Kidney tubule cell (primary cell): ENCODE results near the gene FEZF1.

Experiments used
- DNase-seq: peaks from one replicate; pipeline ENCODE4 v3.0.0-alpha.2; 2018; ENCODE audit warnings: low spot score

The FEZF1 gene

DNA sequence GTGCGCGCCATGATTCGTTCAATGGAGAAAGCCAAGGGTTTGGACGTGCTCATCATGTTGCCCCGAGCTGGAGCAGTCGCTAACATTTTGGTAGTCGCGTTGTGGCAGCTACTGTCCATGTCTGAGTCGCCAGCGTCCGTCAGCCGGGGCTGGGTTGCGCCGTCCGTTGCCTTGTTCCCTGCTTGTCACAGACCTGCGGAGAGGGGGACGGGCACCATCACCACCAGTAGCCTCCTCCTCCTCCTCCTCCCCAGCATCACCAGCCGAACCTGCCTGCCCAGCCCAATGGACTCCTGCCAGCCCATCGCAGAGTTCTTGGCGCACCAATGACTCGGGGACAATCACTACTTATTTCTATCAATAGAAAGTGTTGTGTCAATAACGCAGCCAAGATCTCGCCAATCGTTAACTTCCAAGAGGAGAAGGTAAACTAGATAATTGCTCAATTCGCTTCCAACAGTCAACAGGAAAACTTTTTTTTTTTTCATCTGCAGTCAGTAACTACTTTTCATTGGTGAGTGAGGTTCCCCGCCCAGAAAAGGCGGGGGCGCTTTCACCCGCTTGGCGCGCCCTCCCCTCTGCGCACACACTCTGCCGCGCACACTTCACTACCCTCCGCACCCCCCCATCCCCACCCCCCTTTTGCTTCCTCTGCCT is at the start of gene FEZF1:
Gene FEZF1 (minus strand): TSS at position 432 of the 657 bp plus-strand sequence. CDS start 313 bp downstream, at position 119.
- no peak for DNase-seq

GRCh38 chr7:122352454-122352853 is 47.9 kb upstream of the FEZF1 start:
- DNase-seq = no peak

DNA sequence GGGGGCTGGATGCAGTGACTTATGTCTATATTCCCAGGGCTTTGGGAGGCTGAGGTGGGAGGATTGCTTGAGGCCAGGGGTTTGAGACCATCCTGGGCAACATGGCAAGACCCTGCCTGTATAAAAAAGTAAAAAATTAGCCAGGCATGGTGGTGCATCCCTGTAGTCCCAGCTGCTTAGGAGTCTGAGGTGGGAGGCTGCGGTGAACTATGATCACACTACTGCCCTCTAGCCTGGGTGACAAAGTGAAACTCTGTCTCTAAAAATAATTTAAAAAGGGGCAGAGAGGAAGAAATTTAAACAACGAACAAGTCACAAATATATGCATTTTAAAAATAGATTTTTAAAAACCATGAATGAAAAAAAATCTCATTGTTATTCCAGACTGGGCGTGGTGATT is 46.2 kb upstream of the FEZF1 start:
- DNase-seq = no peak

DNA sequence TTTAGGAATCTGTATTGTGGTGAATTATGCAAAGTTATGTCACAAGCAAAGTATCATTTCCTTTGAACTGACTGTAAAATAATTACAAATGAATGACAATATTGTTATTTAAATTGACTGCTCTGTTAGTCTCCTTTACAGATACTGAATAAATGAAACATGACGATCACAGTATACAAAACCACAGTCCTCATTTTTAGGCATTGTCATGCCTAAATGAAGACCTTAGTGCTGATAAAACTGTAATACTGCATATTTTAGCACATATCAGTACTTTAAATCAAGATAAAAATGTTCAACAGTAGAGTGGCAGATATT is 39.7 kb upstream of the FEZF1 start:
- DNase-seq = no peak

DNA sequence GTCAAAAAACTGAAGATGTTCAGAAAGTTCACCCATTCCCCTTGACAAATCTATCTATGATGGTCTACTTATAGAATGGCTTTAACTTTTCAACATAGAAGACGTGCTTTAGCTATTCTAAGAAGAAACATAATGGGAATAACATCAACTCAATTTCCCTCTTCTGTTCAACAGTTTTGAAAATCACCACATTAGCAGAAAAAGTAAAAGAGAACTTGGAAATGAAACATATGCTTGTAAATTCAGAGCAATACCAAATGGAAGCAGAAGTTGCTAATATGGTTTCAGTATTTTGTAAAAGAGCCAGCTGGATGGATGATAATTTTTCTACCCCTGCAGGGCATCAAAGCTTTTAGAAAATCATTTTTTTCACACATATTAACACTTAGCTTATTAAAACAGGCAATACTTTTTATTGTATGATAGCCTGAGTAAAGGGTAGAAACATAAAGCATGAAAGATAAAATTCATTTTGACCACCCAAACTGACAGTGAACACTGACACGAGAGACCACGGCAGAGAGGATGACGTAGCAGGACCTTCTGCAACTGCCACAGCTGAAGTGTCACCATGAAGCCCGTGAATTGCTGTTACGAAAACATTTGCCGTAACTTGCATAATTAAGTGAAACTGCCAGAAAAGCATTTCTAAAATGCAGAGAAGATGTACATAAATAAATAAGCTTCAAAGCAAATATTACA is 39.2 kb upstream of the FEZF1 start:
- no peak for DNase-seq

- DNase-seq = no peak
Observed at GRCh38 chr7:122340427-122340826, 35.9 kb upstream of the FEZF1 start.

DNA sequence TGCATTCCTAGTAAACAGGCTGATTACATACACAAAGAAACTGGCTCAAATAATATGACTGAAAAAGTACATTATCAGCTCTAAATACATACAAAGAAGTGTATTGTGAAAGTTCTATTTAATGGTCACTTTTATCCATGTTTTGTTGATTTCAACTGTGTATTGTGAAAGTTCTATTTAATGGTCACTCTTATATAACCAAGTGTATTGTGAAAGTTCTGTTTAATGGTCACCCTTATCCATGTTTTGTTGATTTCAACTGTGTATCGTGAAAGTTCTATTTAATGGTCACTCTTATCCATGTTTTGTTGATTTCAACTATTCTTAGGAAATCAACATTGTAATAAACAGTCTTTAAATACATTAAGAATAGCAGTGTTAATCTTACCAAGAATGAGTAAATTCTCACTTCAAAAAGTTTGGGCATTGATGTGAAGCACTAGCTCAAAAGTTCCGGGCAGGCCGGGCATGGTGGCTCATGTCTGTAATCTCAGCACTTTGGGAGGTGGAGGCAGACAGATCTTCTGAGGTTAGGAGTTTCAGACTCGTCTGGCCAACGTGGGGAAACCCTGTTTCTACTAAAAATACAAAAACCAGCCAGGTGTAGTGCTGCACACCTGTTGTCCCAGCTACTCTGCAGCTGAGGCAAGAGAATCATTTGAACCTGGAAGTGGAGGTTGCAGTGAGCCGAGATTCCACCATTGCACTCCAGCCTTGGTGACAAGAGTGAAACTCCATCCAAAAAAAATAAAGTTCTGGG is 34.8 kb upstream of the FEZF1 start:
- no peak for DNase-seq

- no peak for DNase-seq
Observed at GRCh38 chr7:122337011-122337410, 32.5 kb upstream of the FEZF1 start.

DNA sequence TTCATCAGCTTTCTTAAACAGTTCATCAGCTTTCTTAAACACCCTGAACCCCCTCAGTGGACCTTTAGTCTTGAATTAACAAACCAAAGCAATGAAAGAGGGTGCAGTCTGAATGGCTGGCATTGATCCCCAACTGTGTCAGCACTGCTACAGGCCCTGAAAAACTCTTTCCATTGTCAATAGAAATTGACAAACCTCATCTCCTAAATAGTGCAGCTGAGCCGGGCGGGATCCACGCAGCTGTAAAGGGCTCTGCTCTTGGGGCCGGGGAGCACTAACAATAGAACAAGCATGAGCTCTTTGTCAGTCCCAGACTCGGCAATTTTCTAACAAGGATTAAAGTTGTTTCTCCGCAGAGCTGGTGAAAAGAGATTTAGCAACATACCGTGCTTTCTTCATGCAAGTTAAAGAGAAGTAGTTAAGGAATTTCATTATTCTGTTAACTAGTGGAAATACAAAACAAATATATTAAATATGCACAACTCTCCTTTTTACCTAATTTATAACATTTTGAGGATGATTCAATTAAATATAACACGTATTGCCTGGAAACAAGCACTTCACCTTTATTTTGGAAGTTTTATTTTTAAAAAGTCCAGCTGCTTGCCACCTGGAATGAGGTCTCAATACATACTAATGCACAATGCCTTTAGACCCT is 24.7 kb upstream of the FEZF1 start:
- no peak for DNase-seq

DNA sequence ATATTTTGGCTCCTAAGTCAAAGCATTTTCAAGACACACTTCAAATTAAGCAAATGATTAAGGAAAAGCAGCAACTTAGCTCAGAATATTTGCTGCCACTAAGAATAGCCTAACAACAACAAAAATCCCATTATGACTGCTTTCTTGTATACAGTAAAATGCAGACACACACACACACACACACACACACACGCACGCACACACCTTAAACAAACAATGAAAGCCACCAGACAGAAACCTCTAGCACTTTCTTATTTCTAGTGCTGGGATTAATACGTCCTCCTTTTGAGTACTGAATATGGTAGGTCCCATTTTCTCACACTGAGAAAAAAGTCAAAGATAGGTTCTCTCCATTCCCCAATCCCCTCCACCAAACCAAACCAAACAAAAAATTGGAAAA is 23.4 kb upstream of the FEZF1 start:
- no peak for DNase-seq

GRCh38 chr7:122316467-122317388 is 12.2 kb upstream of the FEZF1 start:
- DNase-seq = no peak

DNA sequence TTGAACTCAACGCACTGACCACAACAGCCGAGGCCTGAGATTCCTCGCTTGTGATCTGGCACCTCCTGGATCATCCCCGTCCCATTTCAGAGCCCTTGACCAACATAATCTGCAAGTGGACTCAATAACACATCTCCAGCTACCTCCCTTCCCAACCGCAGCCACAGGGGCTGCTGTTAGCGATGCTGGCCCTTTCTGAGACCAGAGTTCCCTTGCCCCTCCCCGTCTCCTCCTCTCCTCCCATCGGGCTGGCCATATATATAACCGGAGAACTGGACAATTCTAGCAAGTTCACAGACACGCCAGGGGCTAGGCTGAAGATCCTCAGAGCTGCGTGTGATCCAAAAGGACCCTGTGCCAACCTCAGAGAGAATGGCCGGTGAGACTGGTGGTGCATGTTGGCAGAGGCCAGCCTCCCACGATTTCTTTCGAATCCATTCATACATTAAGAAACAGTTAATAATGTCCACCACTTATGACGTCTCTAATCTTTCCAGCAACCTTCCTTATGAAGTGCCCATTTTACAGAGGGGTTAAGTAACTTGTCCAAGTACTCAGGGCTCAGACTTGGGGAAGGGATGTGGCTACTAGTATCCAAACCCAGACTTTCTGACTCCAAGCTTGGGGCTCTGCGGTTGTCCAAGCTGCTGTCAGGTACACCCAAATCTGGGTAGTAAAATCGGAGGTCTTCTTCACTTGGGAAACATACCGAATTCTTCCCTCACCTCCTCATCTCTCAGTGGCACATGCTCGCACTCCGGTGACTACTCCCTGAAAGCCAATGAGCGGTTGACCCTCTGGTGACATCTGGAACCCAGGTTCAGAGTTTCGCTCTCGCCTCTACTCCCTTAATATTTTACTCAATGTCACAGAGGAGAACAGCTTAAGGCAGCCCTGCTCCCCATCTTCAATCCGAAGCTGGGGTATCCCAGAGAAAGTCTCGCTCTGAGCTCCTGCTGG is 11.2 kb upstream of the FEZF1 start:
- DNase-seq = peak; percentile 13

GRCh38 chr7:122314284-122314683 is 9.7 kb upstream of the FEZF1 start:
- DNase-seq = no peak

DNA sequence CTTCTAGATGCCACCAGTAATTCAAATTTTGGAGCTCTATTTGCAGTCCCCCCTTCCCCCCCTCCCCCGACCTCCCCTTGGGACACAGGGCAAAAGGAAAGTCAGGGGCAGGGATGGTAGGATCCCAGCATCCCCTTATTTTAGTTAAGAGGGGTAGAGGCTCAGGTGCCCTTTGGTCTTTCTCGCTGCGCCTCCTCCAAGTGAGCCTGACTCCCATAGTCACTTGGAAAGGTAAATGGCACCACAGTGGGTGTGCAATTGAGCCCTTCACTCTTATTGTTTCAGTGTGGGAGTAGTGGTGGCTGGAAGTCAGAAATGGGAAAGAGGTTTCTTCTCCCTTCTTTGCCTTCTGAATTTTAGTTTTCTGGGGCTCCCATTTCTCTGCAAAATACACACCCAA is 8.2 kb upstream of the FEZF1 start:
- DNase-seq = no peak

GRCh38 chr7:122311734-122312450 is 7.3 kb upstream of the FEZF1 start:
- no peak for DNase-seq

DNA sequence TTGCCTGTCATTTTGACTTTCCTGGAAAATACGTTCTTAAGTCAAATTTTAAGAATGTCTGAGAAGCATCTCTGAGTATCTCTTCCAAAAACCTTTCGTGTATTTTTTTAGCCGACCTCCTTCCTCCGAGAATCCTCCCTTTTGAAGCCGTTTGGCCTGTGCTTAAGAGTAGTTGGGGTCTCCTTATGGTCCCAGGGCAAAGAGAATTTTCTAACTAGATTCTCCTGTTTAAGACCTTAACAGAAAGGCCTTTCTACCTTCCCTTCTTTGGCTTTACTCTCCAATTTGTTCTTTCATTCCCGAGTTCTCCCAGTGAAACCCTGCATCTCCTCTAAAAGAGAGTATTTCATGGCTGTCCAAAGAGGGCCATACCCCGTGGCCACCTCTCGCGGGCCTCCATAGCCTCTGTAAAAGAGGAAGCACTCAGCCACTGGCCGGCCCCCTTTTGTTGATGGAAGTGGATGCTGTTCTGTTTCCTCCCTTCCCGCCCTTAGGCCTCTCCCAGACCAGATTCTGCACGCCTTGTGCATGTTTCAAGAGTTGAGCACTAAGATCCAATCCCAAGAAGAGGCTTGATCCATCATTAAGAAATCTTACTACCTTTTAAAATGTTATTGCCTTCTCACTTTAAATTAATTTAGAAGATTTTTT is 6.6 kb upstream of the FEZF1 start:
- no peak for DNase-seq

GRCh38 chr7:122310119-122311021 is 5.8 kb upstream of the FEZF1 start:
- DNase-seq = peak; percentile 16

GRCh38 chr7:122309421-122309820 is 4.9 kb upstream of the FEZF1 start:
- DNase-seq = no peak
